HG03354 (cell line): ENCODE results near the gene KRT36.

Experiments used
- ATAC-seq: cut with Tn5 transposase; IDR thresholded peaks from one replicate; pipeline ENCODE4 v1.9.1; 2021; ENCODE audit warnings: mild to moderate bottlenecking; ENCODE audit not compliant: unreplicated experiment, poor library complexity, severe bottlenecking

Gene KRT36

GRCh38 chr17:41522301-41523224 lies 32.9 kb upstream of the KRT36 start:
- no peak for ATAC-seq

GRCh38 chr17:41521574-41522261 lies 32.0 kb upstream of the KRT36 start:
- no peak for ATAC-seq

DNA sequence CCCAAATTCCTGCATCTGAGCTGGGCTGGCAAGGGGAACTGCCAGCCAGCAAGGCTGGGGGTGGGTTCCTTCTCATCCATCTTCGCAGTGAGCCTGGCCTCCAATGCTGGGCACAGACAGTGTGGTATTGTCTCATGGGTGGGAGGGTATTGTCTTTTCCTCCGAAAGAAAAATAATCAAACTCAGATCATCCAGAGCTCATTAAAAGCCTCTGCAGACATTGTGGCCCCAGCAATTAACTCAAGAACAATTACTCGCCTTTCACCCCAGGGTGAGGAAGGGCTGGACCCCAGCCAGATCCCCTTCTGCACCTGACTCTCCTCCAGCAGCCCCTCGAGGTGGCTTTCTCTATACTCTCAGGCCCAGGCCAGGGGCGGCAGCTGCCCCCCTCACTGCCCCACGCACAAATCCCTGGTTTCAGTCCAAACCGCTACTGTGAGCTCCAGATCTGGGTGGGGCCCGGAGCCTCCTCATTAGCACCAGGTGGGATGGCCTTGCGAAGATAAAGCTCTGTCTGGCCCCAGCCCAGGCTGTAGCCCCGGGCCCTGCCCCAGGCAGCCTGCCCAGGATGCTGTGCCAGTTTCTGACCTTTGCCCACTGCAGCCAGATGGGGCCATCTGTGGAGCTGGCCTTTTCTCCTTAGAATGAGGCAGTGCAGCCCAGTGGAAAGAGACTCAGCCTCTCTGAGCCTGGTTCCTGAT lies 31.3 kb upstream of the KRT36 start:
- no peak for ATAC-seq

DNA sequence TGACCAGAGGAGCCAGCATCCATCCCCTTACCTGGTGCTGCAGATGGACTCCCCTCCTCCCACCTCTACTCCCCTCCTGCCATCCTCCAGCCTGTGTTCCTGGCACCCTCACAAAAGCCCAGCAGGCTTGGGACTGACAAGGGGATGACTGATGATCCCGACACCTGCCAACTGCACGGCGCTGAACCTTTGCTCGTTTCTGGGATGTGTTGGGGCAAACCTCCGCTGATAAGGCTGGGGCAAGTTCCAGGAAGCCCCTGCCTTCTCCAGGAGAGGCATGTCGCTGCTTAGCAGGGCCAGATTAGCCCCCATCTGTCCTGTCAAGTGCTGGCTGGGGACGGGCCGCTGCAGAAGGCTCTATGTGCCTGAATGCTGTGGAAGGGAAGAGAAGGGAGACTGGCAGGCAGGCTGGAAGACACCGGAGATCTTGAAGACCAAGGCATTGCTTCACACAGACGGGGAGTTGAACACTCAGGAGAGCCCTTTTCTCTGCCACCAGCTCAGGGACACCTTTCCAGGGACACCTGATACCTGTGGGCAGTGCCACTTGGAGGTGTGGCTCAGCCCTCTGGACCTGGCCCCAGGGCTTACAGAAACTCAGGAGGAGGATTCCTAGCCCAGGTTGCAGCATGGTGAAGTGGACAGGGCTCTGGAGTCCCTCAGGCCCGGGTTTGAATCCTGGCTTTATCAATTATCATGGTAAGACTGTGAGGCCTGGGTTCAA lies 30.0 kb upstream of the KRT36 start:
- ATAC-seq, result no peak

GRCh38 chr17:41518789-41519449 lies 29.2 kb upstream of the KRT36 start, which contains the start of gene KRT15:
TSS of gene KRT15 (minus strand) at chr17:41518890. CDS start at chr17:41518827, 63 bp downstream.
- no peak for ATAC-seq

GRCh38 chr17:41518031-41518430 lies 28.3 kb upstream of the KRT36 start:
- no peak for ATAC-seq

DNA sequence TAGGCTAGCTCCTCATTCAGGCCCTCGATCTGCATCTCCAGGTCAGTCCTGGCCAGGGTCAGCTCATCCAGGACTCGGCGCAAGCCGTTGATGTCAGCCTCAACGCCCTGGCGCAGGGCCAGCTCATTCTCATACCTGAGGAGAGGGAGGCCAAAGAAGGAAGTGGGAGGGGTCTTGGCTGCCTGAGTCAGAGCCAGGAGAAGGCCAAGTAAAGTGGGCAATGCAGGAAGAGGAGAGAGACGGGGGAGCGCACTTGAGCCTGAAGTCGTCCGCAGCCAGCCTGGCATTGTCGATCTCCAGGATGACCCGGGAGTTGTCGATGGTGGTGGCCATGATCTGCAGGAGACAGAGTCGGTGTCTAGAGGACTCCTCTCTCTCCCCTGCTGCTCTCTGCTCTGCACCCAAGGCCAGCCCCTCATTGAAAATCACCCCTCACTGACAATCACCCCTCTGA lies 27.1 kb upstream of the KRT36 start:
- ATAC-seq, result no peak

GRCh38 chr17:41516147-41516829 lies 26.6 kb upstream of the KRT36 start:
- no peak for ATAC-seq

DNA sequence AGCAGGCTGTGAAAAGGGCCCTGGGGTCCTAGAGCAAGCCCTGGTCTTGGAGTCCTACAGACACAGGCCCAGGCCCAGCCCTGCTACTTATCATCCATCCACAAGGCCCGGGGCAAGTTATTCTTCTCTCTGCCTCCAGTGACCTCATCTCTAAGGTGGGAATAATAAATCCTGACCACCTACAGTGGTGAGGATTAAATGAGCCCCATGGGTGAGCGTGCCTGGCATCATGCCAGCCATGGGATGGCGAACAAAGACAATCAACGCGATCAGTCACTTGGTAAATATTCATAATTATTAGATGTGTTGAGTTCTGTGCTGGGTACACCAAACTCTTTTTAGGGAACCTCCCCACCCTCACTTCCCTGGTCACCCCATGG lies 23.4 kb upstream of the KRT36 start:
- ATAC-seq, result no peak

DNA sequence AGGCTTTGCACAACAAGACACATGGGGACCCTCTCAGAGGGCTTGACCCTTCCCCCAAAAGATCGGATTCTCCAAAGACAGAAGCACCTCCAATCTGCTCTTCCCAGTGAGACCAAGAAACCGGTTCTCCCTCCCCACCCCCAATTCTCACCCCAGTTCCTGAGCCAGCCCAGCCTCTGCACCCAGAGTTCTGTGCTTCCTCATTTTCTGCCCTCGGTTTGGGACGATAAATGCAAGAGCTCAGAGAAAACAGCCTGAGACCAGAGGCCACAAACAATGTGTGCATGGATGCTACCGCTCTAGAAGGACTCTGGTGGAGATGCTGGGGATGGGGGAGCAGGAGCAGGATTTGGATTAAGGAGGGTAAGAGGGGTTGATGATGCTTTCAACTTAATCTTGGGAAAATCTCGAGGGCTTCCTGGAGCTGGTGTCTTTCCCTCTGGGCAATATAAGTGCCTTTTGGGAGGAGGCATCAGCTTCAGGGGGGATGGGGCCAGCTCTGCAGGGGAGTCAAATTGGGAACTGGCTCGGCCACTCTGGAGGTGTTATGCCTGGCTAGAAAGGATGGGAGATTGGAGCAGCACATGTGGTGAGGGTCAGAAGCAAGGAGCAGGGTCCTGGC lies 22.9 kb upstream of the KRT36 start:
- no peak for ATAC-seq

GRCh38 chr17:41511716-41512115 lies 22.0 kb upstream of the KRT36 start:
- no peak for ATAC-seq

- no peak for ATAC-seq
Observed at GRCh38 chr17:41511116-41511515, 21.4 kb upstream of the KRT36 start.

DNA sequence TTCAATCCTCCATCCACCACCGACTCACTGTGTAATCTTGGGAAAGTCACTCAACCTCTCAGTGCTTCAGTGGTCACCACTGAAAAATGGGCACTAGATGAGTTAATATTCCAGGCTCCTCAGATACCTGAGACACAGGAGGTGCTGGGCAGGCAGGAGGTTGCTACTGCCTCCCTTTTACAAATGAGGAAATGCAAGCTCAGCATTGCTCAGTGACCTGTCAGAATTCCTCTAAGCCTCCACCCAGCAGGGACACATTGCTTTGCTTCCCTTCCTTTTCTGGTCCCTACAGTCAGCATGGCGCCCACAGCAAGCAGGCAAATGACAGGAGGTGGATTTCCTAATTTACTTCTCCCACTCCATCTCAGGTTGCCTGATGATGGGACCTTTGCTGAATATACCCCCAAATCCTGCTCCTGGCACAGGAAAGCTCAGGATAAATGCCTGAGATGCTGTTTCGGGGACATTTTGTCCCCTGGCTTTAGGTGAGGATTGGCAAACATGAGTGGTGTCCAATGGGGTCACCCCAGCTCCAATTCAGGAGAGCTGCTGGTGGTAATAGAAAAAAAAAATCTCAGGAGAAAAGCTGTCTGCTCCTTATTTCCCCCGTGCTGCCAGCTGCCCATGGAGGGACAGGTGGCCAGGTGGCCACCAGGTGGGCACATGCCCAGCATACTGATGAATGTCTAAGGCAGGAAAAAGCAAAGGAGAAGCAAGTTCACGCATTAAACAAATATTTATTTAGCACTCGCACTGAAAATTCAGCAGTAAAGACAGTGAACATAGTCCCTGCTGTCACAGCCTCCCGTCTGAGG lies 20.7 kb upstream of the KRT36 start:
- no peak for ATAC-seq

DNA sequence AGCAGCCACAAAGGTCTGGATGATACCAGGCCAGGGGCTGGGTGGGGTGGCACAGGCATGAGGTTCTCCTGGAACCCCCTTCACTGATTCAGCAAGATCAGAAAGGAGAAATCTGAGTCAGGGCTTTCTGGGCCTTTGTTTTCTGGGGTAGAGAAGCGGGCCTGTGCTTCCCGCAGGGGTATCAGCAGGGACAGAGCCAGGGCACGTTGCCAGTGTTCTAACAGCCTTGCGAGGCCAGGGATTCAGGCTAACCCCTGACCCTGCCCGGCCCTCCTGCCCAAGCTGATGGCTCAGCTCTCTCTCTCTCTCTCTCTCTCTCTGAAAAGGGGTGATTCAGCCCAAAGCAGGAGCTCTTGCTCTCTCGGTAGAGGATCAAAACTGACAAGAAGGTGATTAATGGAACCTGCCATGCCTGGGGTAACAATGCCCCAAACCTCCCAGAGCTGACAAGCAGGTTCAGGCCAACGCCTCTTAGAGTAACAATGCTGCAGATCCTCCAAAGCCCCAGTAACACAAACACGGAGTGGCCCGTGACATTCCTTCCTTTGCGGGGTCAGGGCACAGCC lies 17.7 kb upstream of the KRT36 start:
- no peak for ATAC-seq

DNA sequence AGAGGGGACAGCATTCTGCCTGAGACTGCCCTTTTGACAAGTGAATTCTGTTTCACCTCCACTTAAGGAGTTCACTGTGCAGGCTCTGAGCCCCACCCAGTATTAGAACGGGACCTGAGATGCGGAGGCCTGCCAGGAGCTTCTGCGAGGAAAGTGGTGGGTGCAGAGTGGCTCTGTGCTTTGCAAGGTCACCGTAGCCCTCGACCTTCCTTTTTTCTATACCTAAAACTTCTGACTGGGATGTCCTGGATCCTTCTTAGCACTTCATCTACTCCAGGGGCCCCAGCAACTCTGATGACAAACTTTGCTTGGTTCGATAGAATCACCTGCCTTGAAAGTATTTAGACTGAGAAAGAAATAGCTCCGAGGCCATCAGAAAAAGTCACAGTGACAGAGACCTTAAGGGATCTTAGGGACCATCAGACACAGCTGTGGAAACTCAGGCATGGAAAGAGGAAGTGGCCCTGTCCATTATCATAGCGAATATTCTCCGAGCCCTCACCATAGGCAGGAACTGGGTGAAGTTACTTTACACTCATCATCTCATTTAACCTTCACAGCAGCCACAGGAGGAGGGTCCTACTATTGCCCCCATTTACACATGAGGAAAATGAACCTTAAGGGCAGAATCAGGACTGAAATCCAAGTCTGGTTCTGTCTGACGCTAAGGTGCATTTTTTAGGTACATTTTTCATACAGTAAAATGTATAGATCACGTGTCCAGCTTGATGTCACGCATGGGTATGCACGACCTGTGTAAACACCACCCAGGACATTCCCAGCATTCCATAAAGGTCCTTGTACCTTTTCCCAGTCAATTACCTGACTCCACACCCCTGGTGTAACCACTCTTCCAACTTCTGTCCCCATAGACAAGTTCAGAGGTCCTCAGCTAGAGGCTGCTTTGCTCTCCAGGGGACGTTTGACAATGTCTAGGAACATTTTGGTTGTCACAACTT lies 16.4 kb upstream of the KRT36 start:
- no peak for ATAC-seq
